Measurements from ENCODE around the gene TET3. TPM values are rescaled to one million over a fixed set of nuclear protein-coding genes. Genes with fewer than 3 reads are reported as not detected.

TET3 gene
- total and polyA plus RNA-seq, 2 of the 4 experiments (the other 2 are of a cell fraction), result 1.6 to 1.8 TPM

DNA sequence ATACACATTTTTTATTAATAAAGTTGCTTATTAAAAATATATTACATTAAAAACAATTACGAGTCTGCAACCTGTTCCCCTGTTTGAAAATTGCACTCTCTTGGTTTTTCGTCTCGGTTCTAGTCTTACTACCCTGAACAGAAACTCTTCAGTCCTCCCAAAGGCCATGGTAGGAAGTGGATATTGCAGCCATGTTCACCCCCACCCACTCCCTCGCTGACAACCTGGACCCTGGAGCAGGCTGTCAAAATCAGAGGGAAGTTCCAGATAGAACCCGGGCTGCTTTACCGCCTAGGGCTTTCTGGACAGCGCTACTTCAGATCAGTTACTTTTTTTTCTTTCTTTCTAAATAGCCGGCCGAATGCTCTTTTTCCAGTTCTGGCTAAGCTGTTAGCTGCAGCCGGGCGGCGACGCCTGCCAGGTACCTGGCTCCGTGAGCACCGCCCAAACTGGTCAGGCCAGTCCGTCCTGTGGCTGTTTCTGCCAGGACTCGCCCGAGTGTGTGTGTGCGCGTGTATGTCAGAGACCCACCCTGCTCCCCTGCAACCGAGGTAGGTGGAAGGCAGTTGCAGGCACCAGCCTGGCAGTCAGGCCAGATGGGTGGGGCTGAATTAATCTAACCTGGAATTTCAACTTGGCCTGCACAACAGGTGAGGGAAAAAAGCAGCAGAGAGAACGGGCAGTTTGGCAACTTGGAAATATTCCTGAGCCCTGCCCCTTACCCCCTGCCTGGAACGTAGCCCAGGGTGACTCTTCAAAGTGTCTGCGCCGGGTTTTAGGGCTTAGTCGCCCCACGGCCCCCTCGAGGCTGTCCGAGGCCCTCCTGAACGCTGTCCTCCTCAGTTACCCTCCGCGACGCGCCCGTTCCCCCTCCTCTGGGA is 1.1 kb upstream of the TET3 start (continued):
- TF ChIP-seq, protein P1, sequence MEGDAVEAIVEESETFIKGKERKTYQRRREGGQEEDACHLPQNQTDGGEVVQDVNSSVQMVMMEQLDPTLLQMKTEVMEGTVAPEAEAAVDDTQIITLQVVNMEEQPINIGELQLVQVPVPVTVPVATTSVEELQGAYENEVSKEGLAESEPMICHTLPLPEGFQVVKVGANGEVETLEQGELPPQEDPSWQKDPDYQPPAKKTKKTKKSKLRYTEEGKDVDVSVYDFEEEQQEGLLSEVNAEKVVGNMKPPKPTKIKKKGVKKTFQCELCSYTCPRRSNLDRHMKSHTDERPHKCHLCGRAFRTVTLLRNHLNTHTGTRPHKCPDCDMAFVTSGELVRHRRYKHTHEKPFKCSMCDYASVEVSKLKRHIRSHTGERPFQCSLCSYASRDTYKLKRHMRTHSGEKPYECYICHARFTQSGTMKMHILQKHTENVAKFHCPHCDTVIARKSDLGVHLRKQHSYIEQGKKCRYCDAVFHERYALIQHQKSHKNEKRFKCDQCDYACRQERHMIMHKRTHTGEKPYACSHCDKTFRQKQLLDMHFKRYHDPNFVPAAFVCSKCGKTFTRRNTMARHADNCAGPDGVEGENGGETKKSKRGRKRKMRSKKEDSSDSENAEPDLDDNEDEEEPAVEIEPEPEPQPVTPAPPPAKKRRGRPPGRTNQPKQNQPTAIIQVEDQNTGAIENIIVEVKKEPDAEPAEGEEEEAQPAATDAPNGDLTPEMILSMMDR (conservative IDR thresholded peaks at IDR 0.05; ENCODE audit: low read depth, low read length), result no peak
- no peak for TF ChIP-seq RCOR1 (IDR thresholded peaks at IDR 0.05; ENCODE audit: insufficient replicate concordance, low read length)
- no peak for TF ChIP-seq NFE2L2 (IDR thresholded peaks at IDR 0.05; ENCODE audit: low read depth, low read length)
